Measurements from ENCODE around the gene PACSIN2. TPM values are rescaled to one million over a fixed set of nuclear protein-coding genes. Genes with fewer than 3 reads are reported as not detected.

PACSIN2 gene
- total RNA-seq, 1 donor: 35.2 TPM

DNA sequence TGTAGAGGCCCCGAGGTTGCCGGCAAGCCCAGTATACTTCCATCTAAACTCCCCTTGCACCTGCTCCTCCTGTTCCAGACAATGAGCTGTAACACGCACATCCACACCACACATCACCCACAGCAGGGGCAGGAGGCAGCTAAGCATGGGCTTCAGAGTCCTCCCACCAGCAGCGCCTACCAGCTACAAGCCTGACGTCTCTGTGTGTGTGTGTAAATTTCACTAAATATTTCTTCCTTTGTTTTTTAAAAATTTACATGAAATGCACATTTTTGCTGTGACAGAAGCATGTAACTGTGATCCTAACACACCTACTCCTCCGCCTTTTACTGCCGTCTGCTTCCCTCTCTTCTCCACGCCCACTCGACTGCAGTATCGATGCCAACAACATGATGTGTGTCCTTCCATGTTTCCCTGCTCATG lies 29.4 kb upstream of the PACSIN2 start:
- no peak overlapping the region for H3K4me3 ChIP-seq (ENCODE audit: low read depth, low read length)

DNA sequence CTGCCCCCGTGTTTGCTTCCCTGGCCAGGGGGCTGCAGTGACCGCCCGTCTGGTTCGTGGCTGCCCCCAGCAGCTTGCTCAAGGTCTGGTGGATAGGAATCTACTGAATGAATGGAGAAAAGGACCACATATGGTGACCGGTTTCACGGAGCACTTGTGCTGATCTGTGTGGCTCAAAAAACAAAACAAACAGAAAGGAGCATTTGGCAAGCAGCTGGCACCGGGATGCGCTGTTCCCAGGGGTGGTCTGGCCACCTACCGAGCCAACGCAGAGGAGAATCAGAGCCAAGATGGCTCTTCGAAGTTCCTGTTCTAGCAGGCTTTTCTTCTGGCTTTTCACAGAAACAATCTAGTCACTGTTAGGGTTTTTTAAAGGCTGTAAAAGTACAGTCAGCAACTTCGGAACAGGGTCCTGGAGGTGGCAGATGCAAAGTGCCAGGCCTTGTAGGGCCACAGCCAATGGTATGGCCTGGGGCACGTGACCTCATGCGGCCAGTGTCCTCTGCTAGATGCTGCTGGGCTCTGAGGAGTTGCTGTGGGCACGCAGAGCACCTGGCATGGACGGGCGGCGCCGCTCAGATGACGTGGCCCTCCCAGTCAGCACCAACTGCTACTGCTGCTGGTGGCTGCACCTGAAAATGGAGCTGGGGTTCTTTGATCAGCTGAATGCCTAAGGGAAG lies 27.3 kb upstream of the PACSIN2 start:
- TF ChIP-seq, protein P1, sequence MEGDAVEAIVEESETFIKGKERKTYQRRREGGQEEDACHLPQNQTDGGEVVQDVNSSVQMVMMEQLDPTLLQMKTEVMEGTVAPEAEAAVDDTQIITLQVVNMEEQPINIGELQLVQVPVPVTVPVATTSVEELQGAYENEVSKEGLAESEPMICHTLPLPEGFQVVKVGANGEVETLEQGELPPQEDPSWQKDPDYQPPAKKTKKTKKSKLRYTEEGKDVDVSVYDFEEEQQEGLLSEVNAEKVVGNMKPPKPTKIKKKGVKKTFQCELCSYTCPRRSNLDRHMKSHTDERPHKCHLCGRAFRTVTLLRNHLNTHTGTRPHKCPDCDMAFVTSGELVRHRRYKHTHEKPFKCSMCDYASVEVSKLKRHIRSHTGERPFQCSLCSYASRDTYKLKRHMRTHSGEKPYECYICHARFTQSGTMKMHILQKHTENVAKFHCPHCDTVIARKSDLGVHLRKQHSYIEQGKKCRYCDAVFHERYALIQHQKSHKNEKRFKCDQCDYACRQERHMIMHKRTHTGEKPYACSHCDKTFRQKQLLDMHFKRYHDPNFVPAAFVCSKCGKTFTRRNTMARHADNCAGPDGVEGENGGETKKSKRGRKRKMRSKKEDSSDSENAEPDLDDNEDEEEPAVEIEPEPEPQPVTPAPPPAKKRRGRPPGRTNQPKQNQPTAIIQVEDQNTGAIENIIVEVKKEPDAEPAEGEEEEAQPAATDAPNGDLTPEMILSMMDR (IDR thresholded peaks at IDR 0.05; ENCODE audit: insufficient read depth, low read length): no peak
- H3K4me3 ChIP-seq (ENCODE audit: low read depth, low read length): no peak overlapping the region
- no peak for DNase-seq (ENCODE audit: low read depth)

More for the DNA sequence above, 29.4 kb upstream of the PACSIN2 start:
- DNase-seq (ENCODE audit: low read depth): no peak
- TF ChIP-seq, protein P1 (IDR thresholded peaks at IDR 0.05; ENCODE audit: insufficient read depth, low read length): no peak

DNA sequence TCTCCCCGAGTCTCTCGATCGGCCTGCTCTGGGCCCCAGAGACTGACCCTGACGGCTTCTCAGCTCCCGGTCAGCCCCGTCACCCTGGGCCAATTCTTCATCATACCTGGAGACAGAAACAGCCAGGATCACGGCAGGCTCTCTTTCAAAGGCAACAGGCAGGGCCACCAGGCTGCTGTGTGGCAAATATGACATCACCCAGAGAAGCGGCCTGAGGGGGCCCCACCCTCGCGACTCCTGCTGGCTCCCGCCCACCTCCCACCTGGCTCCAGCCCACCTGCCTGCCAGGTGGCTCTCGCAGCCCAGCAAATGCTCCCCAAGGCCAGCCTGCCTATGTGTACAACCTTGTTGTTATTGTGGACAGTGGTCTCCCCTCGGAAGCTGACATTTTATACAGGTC lies 24.9 kb upstream of the PACSIN2 start:
- TF ChIP-seq, protein P1 (IDR thresholded peaks at IDR 0.05; ENCODE audit: insufficient read depth, low read length): no peak
- no peak for DNase-seq (ENCODE audit: low read depth)
- no peak overlapping the region for H3K4me3 ChIP-seq (ENCODE audit: low read depth, low read length)

DNA sequence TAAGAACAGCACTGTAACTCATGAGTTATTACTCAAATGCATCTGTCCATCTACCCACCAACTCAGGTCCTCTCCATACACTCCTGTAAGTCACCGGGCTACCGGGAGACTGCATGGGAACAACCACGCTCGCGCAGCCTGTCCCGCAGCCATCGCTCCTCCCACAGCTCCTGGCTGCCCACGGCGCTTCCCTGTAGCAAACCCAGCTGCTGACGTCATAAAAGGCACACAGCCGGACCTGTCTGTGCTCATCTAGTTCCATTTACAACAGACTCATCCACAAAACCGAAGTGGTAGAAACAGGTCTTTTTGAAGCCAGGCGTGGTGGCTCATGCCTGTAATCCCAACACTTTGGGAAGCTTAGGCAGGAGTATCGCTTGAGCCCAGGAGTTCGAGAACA lies 23.4 kb upstream of the PACSIN2 start:
- no peak overlapping the region for H3K4me3 ChIP-seq (ENCODE audit: low read depth, low read length)
- no peak for DNase-seq (ENCODE audit: low read depth)
- TF ChIP-seq, protein P1 (IDR thresholded peaks at IDR 0.05; ENCODE audit: insufficient read depth, low read length): no peak

DNA sequence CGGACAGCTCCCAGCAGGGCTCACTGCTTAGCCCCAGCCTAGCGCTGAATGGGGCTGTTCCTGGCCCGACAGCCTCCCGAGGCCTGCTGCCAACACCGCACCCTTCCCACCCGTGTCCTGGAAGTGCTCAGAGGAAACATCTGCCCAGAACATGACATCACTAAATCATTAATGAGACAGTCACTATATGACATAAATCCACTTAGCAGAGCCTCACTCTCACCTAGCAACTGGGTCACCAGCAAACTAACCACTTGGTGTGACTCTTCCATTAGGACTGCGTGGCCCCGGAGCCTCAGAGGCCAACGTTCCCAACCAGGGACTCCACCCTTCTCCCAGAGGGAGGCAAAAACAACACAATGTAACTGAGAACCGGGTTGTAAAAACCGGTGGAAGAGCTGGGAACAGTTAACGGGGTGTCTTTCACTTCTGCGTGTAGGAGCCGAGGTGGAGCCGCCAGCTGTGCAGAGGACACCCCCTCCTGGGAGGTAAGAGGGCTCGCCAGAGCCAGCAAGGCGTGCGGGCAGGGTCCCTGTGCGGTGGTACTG lies 21.4 kb upstream of the PACSIN2 start:
- H3K4me3 ChIP-seq (ENCODE audit: low read depth, low read length): no peak overlapping the region
- TF ChIP-seq, protein P1 (IDR thresholded peaks at IDR 0.05; ENCODE audit: insufficient read depth, low read length): no peak
- DNase-seq (ENCODE audit: low read depth): peak; percentile 89

DNA sequence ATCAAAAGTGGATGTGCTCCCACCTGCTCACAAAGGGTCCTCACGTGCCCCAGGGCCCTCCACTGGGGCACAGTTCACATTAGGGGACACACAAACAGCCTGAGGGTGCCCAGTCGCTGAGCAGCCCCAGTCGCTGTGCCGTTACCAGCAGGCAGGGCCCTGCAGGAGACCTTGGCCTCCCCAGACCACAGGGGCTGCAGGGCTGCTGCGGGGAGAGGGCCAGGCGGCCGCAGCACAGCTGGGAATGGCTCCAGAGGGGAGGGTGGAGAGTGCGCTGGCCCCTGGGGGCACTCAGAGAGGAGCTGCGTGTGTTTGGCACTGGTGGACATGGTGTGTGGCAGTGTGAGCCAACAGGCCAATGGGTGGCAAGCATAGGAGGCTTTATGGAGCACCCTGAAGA lies 20.3 kb upstream of the PACSIN2 start:
- DNase-seq (ENCODE audit: low read depth): no peak
- TF ChIP-seq, protein P1 (IDR thresholded peaks at IDR 0.05; ENCODE audit: insufficient read depth, low read length): no peak
- no peak overlapping the region for H3K4me3 ChIP-seq (ENCODE audit: low read depth, low read length)
